Neural cell (in vitro differentiated cells): ENCODE data around the gene SCUBE2. TPM values are rescaled to one million over a fixed set of nuclear protein-coding genes. Genes with fewer than 3 reads are reported as not detected.

Experiments used
- H2AFZ ChIP-seq: fragments of 200-600, 300-800 bp; sonication (generic), shearing (Covaris generic); 2 replicates; pipeline ENCODE4 v1.6.0; 2014; ENCODE audit warnings: low read depth, mild to moderate bottlenecking, antibody characterized with exemption, low read length, moderate library complexity
- H3F3A ChIP-seq: fragments of 200-600 bp; shearing (Covaris generic); 2 replicates; pipeline ENCODE4 v1.6.1; 2016; ENCODE audit warnings: mild to moderate bottlenecking, moderate library complexity, mixed read lengths, antibody characterized with exemption, low read length; ENCODE audit not compliant: insufficient read depth, poor library complexity, severe bottlenecking
- H3K27ac ChIP-seq: fragments of 200-600, 300-800 bp; sonication (generic), shearing (Covaris generic); 2 replicates; pipeline ENCODE4 v1.5.1; 2014; ENCODE audit warnings: mild to moderate bottlenecking, low read length, moderate library complexity
- H3K27me3 ChIP-seq: fragments of 300-800, 200-600 bp; sonication (generic), shearing (Covaris generic); 2 replicates; pipeline ENCODE4 v1.6.0; 2014; ENCODE audit warnings: mild to moderate bottlenecking, low read depth, low read length, moderate library complexity; ENCODE audit not compliant: insufficient read depth
- H3K36me3 ChIP-seq: fragments of 300-800, 200-600 bp; sonication (generic), shearing (Covaris generic); 2 replicates; pipeline ENCODE4 v1.5.1; 2014; ENCODE audit warnings: mild to moderate bottlenecking, antibody characterized with exemption, low read length, moderate library complexity; ENCODE audit not compliant: insufficient read depth
- H3K4me2 ChIP-seq: fragments of 300-800, 200-600 bp; sonication (generic), shearing (Covaris generic); 2 replicates; pipeline ENCODE4 v1.6.0; 2014; ENCODE audit warnings: mild to moderate bottlenecking, low read length
- H3K4me3 ChIP-seq: fragments of 300-800, 200-600 bp; sonication (generic), shearing (Covaris generic); 2 replicates; pipeline ENCODE4 v1.5.1; 2014; ENCODE audit warnings: mild to moderate bottlenecking, low read length, moderate library complexity
- H3K79me2 ChIP-seq: fragments of 200-600 bp; shearing (Covaris generic); replicated peaks from 2 replicates; pipeline ENCODE4 v1.6.0; 2014; ENCODE audit warnings: mild to moderate bottlenecking, low read length, moderate library complexity; ENCODE audit not compliant: insufficient read depth
- H3K9ac ChIP-seq: fragments of 300-800, 200-600 bp; sonication (generic), shearing (Covaris generic); 2 replicates; pipeline ENCODE4 v1.6.1; 2016; ENCODE audit warnings: mild to moderate bottlenecking, low read length, mixed read lengths
- H3K9me2 ChIP-seq: fragments of 200-600 bp; shearing (Covaris generic); 2 replicates; pipeline ENCODE4 v1.6.1; 2016; ENCODE audit warnings: mild to moderate bottlenecking, low read length, mixed read lengths; ENCODE audit not compliant: insufficient read depth
- H3K9me3 ChIP-seq: fragments of 200-600, 300-800 bp; sonication (generic), shearing (Covaris generic); 2 replicates; pipeline ENCODE4 v1.6.1; 2016; ENCODE audit warnings: mild to moderate bottlenecking, mixed run types, low read length, moderate library complexity, mixed read lengths
- H4K20me1 ChIP-seq: fragments of 200-600 bp; shearing (Covaris generic); 2 replicates; pipeline ENCODE4 v1.6.1; 2016; ENCODE audit warnings: mild to moderate bottlenecking, mixed run types; ENCODE audit not compliant: insufficient read depth
- EP300 ChIP-seq: fragments of 450-650 bp; conservative IDR thresholded peaks from 2 replicates; pipeline ENCODE4 v1.6.1; 2014; ENCODE audit warnings: antibody characterized with exemption, mild to moderate bottlenecking, moderate library complexity; ENCODE audit not compliant: poor library complexity, severe bottlenecking
- EZH2 ChIP-seq: fragments of 200-600, 300-800 bp; shearing (Covaris generic), sonication (generic); IDR thresholded peaks from 2 replicates; pipeline ENCODE4 v1.6.1; 2014; ENCODE audit warnings: antibody characterized with exemption, low read length, borderline replicate concordance, mild to moderate bottlenecking; ENCODE audit not compliant: insufficient read depth, poor library complexity, severe bottlenecking
- MXI1 ChIP-seq: fragments of 450-650 bp; conservative IDR thresholded peaks from 2 replicates; pipeline ENCODE4 v1.6.1; 2014; ENCODE audit warnings: antibody characterized with exemption, mild to moderate bottlenecking; ENCODE audit not compliant: poor library complexity, severe bottlenecking
- POLR2AphosphoS5 ChIP-seq: IDR thresholded peaks from 2 replicates; pipeline ENCODE4 v1.6.1; 2012
- RAD21 ChIP-seq: fragments of 450-650 bp; conservative IDR thresholded peaks from 2 replicates; pipeline ENCODE4 v1.6.1; 2014; ENCODE audit warnings: antibody characterized with exemption, mild to moderate bottlenecking, moderate library complexity
- SMC3 ChIP-seq: fragments of 450-650 bp; conservative IDR thresholded peaks from 2 replicates; pipeline ENCODE4 v1.6.1; 2014; ENCODE audit warnings: antibody characterized with exemption, mild to moderate bottlenecking, moderate library complexity; ENCODE audit not compliant: poor library complexity
- TAF1 ChIP-seq: IDR thresholded peaks from 2 replicates; pipeline ENCODE4 v1.6.1; 2012; ENCODE audit warnings: low read depth
- polyA plus RNA-seq: library from polyadenylated mRNA; depleted of rRNA; stranded (reverse); fragments of >200 nt; gene quantifications from 2 replicates; pipeline ENCODE4 v1.2.3, GENCODE V29; 2014
- TF ChIP-seq, protein P1 (sequence below): fragments of 450-650 bp; IDR thresholded peaks from 2 replicates; pipeline ENCODE4 v1.5.1; 2014; ENCODE audit warnings: antibody characterized with exemption, mild to moderate bottlenecking, moderate library complexity; ENCODE audit not compliant: poor library complexity, severe bottlenecking
- TF ChIP-seq, protein P2 (sequence below): IDR thresholded peaks from 2 replicates; pipeline ENCODE4 v1.6.1; 2012; ENCODE audit warnings: borderline replicate concordance

The SCUBE2 gene
- polyA plus RNA-seq, 1 donor from 2014 or later, result 2.6 TPM

- Histone ChIP-seq H3K79me2 (no peaks in the 10 kb centered on the region), H3K27me3 (no peaks in the 10 kb centered on the region), H3K36me3 (no peaks in the 10 kb centered on the region), H4K20me1 (no peaks in the 10 kb centered on the region), H3K4me3 (no peak overlapping the region), H3K27ac (no peak overlapping the region), H2AFZ (no peak overlapping the region), H3F3A (no peaks in the 10 kb centered on the region), H3K9ac (no peak overlapping the region), H3K4me2 (no peak overlapping the region), H3K9me2 (no peaks in the 10 kb centered on the region), H3K9me3 (no peaks in the 10 kb centered on the region)
- TF ChIP-seq TAF1 (no peak), RAD21 (no peak), SMC3 (no peak), POLR2AphosphoS5 (no peak), EZH2 (no peak), MXI1 (no peak), EP300 (no peak)
- TF ChIP-seq, protein P1, sequence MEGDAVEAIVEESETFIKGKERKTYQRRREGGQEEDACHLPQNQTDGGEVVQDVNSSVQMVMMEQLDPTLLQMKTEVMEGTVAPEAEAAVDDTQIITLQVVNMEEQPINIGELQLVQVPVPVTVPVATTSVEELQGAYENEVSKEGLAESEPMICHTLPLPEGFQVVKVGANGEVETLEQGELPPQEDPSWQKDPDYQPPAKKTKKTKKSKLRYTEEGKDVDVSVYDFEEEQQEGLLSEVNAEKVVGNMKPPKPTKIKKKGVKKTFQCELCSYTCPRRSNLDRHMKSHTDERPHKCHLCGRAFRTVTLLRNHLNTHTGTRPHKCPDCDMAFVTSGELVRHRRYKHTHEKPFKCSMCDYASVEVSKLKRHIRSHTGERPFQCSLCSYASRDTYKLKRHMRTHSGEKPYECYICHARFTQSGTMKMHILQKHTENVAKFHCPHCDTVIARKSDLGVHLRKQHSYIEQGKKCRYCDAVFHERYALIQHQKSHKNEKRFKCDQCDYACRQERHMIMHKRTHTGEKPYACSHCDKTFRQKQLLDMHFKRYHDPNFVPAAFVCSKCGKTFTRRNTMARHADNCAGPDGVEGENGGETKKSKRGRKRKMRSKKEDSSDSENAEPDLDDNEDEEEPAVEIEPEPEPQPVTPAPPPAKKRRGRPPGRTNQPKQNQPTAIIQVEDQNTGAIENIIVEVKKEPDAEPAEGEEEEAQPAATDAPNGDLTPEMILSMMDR, result no peak
- TF ChIP-seq, protein P2, sequence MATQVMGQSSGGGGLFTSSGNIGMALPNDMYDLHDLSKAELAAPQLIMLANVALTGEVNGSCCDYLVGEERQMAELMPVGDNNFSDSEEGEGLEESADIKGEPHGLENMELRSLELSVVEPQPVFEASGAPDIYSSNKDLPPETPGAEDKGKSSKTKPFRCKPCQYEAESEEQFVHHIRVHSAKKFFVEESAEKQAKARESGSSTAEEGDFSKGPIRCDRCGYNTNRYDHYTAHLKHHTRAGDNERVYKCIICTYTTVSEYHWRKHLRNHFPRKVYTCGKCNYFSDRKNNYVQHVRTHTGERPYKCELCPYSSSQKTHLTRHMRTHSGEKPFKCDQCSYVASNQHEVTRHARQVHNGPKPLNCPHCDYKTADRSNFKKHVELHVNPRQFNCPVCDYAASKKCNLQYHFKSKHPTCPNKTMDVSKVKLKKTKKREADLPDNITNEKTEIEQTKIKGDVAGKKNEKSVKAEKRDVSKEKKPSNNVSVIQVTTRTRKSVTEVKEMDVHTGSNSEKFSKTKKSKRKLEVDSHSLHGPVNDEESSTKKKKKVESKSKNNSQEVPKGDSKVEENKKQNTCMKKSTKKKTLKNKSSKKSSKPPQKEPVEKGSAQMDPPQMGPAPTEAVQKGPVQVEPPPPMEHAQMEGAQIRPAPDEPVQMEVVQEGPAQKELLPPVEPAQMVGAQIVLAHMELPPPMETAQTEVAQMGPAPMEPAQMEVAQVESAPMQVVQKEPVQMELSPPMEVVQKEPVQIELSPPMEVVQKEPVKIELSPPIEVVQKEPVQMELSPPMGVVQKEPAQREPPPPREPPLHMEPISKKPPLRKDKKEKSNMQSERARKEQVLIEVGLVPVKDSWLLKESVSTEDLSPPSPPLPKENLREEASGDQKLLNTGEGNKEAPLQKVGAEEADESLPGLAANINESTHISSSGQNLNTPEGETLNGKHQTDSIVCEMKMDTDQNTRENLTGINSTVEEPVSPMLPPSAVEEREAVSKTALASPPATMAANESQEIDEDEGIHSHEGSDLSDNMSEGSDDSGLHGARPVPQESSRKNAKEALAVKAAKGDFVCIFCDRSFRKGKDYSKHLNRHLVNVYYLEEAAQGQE, result no peak
Observed at GRCh38 chr11:8985462-8985861, 105.9 kb downstream of the SCUBE2 start.

- H3K79me2 ChIP-seq, result no peaks in the 10 kb centered on the region
- no peak overlapping the region for H3K9ac ChIP-seq
- no peaks in the 10 kb centered on the region for H3K9me2 ChIP-seq
- no peaks in the 10 kb centered on the region for H3K27me3 ChIP-seq
- no peak overlapping the region for H2AFZ ChIP-seq
- no peaks in the 10 kb centered on the region for H4K20me1 ChIP-seq
- H3K4me3 ChIP-seq, result no peak overlapping the region
- TF ChIP-seq EZH2, result no peak
- TF ChIP-seq RAD21, result no peak
- TF ChIP-seq TAF1, result no peak
- TF ChIP-seq, protein P1, result no peak
- TF ChIP-seq POLR2AphosphoS5, result no peak
- TF ChIP-seq MXI1, result no peak
- no peak for TF ChIP-seq SMC3
- no peak for TF ChIP-seq EP300
- TF ChIP-seq, protein P2, result no peak
- no peak overlapping the region for H3K27ac ChIP-seq
- H3K9me3 ChIP-seq, result no peaks in the 10 kb centered on the region
- no peaks in the 10 kb centered on the region for H3K36me3 ChIP-seq
- H3F3A ChIP-seq, result no peaks in the 10 kb centered on the region
- H3K4me2 ChIP-seq, result no peak overlapping the region
Observed at GRCh38 chr11:8983552-8983951, 107.8 kb downstream of the SCUBE2 start.
